SK-N-SH treated with all-trans-retinoic acid at 6 μM for 48 hours (cell line): ENCODE measurements around the gene VWA5B1.

Experiments used
- ATAC-seq: fragments of 200-7000 bp; cut with Tn5 transposase; 3 replicates; pipeline ENCODE4 v1.9.1; 2020; ENCODE audit warnings: mild to moderate bottlenecking, moderate library complexity
- ARNTL ChIP-seq: fragments of 450-650 bp; formaldehyde crosslinking; IDR thresholded peaks from 2 replicates; pipeline ENCODE4 v1.5.0; 2020; ENCODE audit warnings: low read depth, mild to moderate bottlenecking, moderate library complexity, borderline replicate concordance
- BACH2 ChIP-seq: fragments of 250-450 bp; sonication (Bioruptor Pico); IDR thresholded peaks from 2 replicates; pipeline ENCODE4 v1.9.0; 2021; ENCODE audit warnings: mild to moderate bottlenecking, borderline replicate concordance
- CREB5 ChIP-seq: fragments of 250-450 bp; sonication (Bioruptor Pico); IDR thresholded peaks from 2 replicates; pipeline ENCODE4 v1.5.1; 2020; ENCODE audit warnings: low read depth, mild to moderate bottlenecking, moderate library complexity
- CSDC2 ChIP-seq: fragments of 250-450 bp; sonication (Bioruptor Pico); IDR thresholded peaks from 2 replicates; pipeline ENCODE4 v1.5.0; 2020; ENCODE audit warnings: mild to moderate bottlenecking, moderate library complexity
- CSRNP3 ChIP-seq: fragments of 250-450 bp; sonication (Bioruptor Pico); IDR thresholded peaks from 2 replicates; pipeline ENCODE4 v1.5.1; 2021; ENCODE audit warnings: mild to moderate bottlenecking, moderate library complexity
- ESRRG ChIP-seq: fragments of 250-450 bp; sonication (Bioruptor Pico); IDR thresholded peaks from 2 replicates; pipeline ENCODE4 v1.6.1; 2021; ENCODE audit warnings: mild to moderate bottlenecking
- GLIS3 ChIP-seq: fragments of 250-450 bp; sonication (Bioruptor Pico); IDR thresholded peaks from 2 replicates; pipeline ENCODE4 v1.5.0; 2020; ENCODE audit warnings: mild to moderate bottlenecking, moderate library complexity
- ISL1 ChIP-seq: fragments of 250-450 bp; sonication (Bioruptor Pico); IDR thresholded peaks from 2 replicates; pipeline ENCODE4 v2.1.2; 2022; ENCODE audit warnings: mild to moderate bottlenecking, moderate library complexity
- OSR1 ChIP-seq: fragments of 250-450 bp; sonication (Bioruptor Pico); IDR thresholded peaks from 2 replicates; pipeline ENCODE4 v1.8.0; 2022; ENCODE audit warnings: moderate library complexity, mild to moderate bottlenecking, inconsistent platforms
- PATZ1 ChIP-seq: fragments of 250-450 bp; sonication (Bioruptor Pico); IDR thresholded peaks from 2 replicates; pipeline ENCODE4 v1.8.0; 2020; ENCODE audit warnings: mild to moderate bottlenecking, moderate library complexity, borderline replicate concordance
- PPARA ChIP-seq: fragments of 250-450 bp; sonication (Bioruptor Pico); IDR thresholded peaks from 2 replicates; pipeline ENCODE4 v1.5.0; 2020; ENCODE audit warnings: mild to moderate bottlenecking, borderline replicate concordance
- RARB ChIP-seq: fragments of 250-450 bp; sonication (Bioruptor Pico); IDR thresholded peaks from 2 replicates; pipeline ENCODE4 v1.8.0; 2021; ENCODE audit warnings: mild to moderate bottlenecking, moderate library complexity
- SNAI2 ChIP-seq: fragments of 250-450 bp; sonication (Bioruptor Pico); IDR thresholded peaks from 2 replicates; pipeline ENCODE4 v1.5.0; 2020; ENCODE audit warnings: mild to moderate bottlenecking, moderate library complexity
- TCF4 ChIP-seq: fragments of 250-450 bp; sonication (Bioruptor Pico); IDR thresholded peaks from 2 replicates; pipeline ENCODE4 v1.8.0; 2021; ENCODE audit warnings: mild to moderate bottlenecking, moderate library complexity, borderline replicate concordance
- TOX ChIP-seq: fragments of 250-450 bp; sonication (Bioruptor Pico); IDR thresholded peaks from 2 replicates; pipeline ENCODE4 v1.8.0; 2021; ENCODE audit warnings: mild to moderate bottlenecking, moderate library complexity, borderline replicate concordance
- ZC3H10 ChIP-seq: fragments of 250-450 bp; sonication (Bioruptor Pico); IDR thresholded peaks from 2 replicates; pipeline ENCODE4 v1.5.1; 2021; ENCODE audit warnings: mild to moderate bottlenecking, moderate library complexity
- ZFP3 ChIP-seq: fragments of 250-450 bp; sonication (Bioruptor Pico); IDR thresholded peaks from 2 replicates; pipeline ENCODE4 v1.5.0; 2020; ENCODE audit warnings: mild to moderate bottlenecking, moderate library complexity
- ZNF565 ChIP-seq: fragments of 450-650 bp; formaldehyde crosslinking; conservative IDR thresholded peaks from 2 replicates; pipeline ENCODE4 v1.5.0; 2020; ENCODE audit warnings: low read depth, mild to moderate bottlenecking, moderate library complexity
- TF ChIP-seq, protein P1 (sequence below): fragments of 250-450 bp; sonication (Bioruptor Pico); IDR thresholded peaks from 2 replicates; pipeline ENCODE4 v1.8.0; 2021; ENCODE audit warnings: low read depth, mild to moderate bottlenecking, moderate library complexity, borderline replicate concordance

The VWA5B1 gene

GRCh38 chr1:20349971-20350370, 59.3 kb downstream of the VWA5B1 start (continued):
- no peak for TF ChIP-seq PATZ1 (CRISPR knock-in tag)

DNA sequence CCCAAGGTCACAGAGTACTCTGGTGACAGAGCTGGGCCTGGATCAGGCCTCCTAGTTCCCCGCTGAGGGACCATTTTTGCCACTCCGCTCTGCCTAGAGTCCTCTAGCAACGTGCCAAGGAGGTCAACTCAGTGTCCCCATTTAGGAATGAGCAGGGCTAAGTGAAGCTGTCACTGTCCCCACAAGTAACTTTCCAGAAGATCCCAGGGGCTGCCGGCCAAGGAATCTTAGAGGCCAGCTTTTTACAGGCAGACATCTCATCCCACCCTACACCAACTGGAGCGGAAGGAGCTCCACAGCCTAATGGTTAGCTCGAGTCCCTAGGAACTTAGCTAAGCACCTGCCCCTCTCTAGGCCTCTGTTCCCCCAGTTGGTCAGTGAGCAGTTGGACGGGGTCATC, 59.7 kb downstream of the VWA5B1 start:
- TF ChIP-seq ESRRG (CRISPR knock-in tag) = no peak
- no peak for TF ChIP-seq ZNF565 (CRISPR knock-in tag)
- TF ChIP-seq TCF4 = no peak
- no peak for ATAC-seq

DNA sequence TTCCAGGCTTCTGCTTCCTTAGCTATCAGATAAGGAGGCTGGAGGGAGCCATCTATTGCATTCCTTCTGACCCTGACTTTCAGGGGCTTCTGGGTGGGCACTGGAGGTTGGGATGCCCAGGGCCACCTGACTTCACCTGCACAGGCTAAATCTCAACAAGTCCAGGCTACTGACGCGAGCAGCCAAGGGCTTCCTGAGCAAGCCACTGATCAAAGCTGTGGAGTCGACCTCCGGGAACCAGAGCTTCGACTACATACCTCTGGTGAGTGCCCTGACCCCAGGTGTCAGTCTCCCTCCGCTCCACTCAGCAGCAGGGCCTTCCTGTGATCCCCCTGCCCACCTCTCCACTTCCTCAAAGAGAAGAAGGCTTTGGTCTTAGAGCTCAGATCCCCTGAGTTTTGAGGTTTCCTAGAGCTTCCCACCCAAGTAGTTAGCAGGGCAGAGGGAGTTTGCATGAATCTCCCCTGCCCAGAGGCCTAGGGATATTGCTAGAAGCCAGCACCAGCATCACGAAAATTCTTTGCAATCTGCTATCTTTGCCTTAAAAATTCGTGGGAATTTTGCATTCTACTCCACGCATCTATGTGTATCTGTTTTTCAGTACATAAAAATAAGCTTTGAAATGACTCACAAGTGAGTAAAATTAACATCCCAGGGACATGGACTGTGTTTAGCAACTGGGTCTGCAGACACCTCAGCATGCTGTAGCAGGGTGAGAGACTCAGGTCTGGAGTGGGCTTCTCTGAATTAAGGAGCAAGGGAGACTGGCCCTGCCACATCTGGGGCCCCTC, 61.4 kb downstream of the VWA5B1 start:
- TF ChIP-seq CSRNP3 (CRISPR knock-in tag) = no peak
- TF ChIP-seq ARNTL (CRISPR knock-in tag) = no peak
- TF ChIP-seq TCF4 = no peak
- ATAC-seq = no peak

DNA sequence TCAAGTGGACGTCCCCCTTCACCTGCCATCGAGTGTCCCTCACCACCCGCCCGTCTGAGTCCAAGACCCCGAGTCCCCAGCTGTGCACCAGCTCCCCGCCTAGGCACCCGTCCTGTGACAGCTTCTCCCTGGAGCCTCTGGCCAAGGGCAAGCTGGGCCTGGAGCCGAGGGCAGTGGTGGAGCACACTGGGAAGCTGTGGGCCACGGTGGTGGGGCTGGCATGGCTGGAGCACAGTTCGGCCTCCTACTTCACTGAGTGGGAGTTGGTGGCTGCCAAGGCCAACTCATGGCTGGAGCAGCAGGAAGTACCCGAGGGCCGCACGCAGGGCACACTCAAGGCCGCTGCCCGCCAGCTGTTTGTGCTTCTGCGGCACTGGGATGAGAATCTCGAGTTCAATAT, 63.2 kb downstream of the VWA5B1 start:
- TF ChIP-seq ISL1 (CRISPR knock-in tag) = no peak
- TF ChIP-seq OSR1 (CRISPR knock-in tag) = no peak
- no peak for TF ChIP-seq RARB
- no peak for TF ChIP-seq TOX
- no peak for TF ChIP-seq GLIS3 (CRISPR knock-in tag)
- no peak for TF ChIP-seq PATZ1 (CRISPR knock-in tag)
- no peak for TF ChIP-seq CREB5 (CRISPR knock-in tag)
- no peak for TF ChIP-seq ZNF565 (CRISPR knock-in tag)
- no peak for TF ChIP-seq ZC3H10 (CRISPR knock-in tag)
- no peak for TF ChIP-seq SNAI2
- no peak for TF ChIP-seq ZFP3
- no peak for TF ChIP-seq BACH2 (CRISPR knock-in tag)
- TF ChIP-seq ARNTL (CRISPR knock-in tag) = no peak
- TF ChIP-seq CSDC2 = no peak
- TF ChIP-seq PPARA = no peak
- no peak for TF ChIP-seq CSRNP3 (CRISPR knock-in tag)
- TF ChIP-seq, protein P1, sequence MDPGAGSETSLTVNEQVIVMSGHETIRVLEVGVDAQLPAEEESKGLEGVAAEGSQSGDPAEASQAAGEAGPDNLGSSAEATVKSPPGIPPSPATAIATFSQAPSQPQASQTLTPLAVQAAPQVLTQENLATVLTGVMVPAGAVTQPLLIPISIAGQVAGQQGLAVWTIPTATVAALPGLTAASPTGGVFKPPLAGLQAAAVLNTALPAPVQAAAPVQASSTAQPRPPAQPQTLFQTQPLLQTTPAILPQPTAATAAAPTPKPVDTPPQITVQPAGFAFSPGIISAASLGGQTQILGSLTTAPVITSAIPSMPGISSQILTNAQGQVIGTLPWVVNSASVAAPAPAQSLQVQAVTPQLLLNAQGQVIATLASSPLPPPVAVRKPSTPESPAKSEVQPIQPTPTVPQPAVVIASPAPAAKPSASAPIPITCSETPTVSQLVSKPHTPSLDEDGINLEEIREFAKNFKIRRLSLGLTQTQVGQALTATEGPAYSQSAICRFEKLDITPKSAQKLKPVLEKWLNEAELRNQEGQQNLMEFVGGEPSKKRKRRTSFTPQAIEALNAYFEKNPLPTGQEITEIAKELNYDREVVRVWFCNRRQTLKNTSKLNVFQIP (CRISPR knock-in tag) = no peak
- TF ChIP-seq ESRRG (CRISPR knock-in tag) = no peak
- ATAC-seq = no peak
